ENCODE data around the gene TSPAN2. TPM values are rescaled to one million over a fixed set of nuclear protein-coding genes. Genes with fewer than 3 reads are reported as not detected.

TSPAN2 gene
- total RNA-seq, 4 donors from 2014 or later: 0.83 to 7.6 (median 3.9) TPM

DNA sequence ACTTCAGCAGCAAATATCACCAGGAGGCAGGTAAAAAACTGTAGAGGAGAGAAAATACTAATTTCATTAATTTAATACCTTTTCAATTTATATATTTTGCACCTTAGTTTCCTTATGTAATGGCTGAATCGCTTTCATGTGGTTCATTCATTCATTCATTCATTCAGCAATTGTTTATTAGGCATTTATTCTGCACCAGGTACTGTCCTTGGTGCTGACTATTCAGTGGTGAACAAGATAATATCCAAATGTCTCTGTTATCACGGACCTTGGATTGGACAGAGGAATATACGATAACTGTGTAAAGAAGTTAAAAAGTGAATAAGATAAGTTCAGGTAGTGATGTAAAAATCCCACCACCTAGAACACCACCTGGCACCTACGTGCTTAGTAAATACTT lies 28.8 kb downstream of the TSPAN2 start:
- intact Hi-C loops (cut with DNase I): no loop called here
- no peak for DNase-seq
- Histone ChIP-seq H3K4me3 (no peak overlapping the region), H3K9me3 (no peaks in the 10 kb centered on the region), H3K27ac (no peak overlapping the region), H3K27me3 (no peaks in the 10 kb centered on the region), H3K36me3 (no peaks in the 10 kb centered on the region), H3K4me1 (peaks cover 6 to 31% (median 10%) of the 10 kb centered on the region in 3 donors)
- TF ChIP-seq POLR2A (IDR thresholded peaks at IDR 0.05): no peak
- TF ChIP-seq, protein P1, sequence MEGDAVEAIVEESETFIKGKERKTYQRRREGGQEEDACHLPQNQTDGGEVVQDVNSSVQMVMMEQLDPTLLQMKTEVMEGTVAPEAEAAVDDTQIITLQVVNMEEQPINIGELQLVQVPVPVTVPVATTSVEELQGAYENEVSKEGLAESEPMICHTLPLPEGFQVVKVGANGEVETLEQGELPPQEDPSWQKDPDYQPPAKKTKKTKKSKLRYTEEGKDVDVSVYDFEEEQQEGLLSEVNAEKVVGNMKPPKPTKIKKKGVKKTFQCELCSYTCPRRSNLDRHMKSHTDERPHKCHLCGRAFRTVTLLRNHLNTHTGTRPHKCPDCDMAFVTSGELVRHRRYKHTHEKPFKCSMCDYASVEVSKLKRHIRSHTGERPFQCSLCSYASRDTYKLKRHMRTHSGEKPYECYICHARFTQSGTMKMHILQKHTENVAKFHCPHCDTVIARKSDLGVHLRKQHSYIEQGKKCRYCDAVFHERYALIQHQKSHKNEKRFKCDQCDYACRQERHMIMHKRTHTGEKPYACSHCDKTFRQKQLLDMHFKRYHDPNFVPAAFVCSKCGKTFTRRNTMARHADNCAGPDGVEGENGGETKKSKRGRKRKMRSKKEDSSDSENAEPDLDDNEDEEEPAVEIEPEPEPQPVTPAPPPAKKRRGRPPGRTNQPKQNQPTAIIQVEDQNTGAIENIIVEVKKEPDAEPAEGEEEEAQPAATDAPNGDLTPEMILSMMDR (IDR thresholded peaks at IDR 0.05): no peak
- 61 to 70% methylated on average over 4 of the region's 4 CpGs for WGBS, 2 donors

- H3K9me3 ChIP-seq: no peaks in the 10 kb centered on the region
- no peaks in the 10 kb centered on the region for H3K36me3 ChIP-seq
- H3K4me1 ChIP-seq: peaks cover 6 to 31% (median 10%) of the 10 kb centered on the region in 3 donors
- no peak for DNase-seq
- H3K27ac ChIP-seq: no peak overlapping the region
- H3K4me3 ChIP-seq: no peak overlapping the region
- intact Hi-C loops (cut with DNase I): no loop called here
- H3K27me3 ChIP-seq: no peaks in the 10 kb centered on the region
- no peak for TF ChIP-seq POLR2A (IDR thresholded peaks at IDR 0.05)
- TF ChIP-seq, protein P1 (IDR thresholded peaks at IDR 0.05): no peak
- 41 to 42% methylated on average over 2 of the region's 2 CpGs for WGBS, 2 donors
Observed at GRCh38 chr1:115059316-115059715, 30.0 kb downstream of the TSPAN2 start.

- Histone ChIP-seq H3K4me3 (no peak overlapping the region), H3K27me3 (no peaks in the 10 kb centered on the region), H3K9me3 (no peaks in the 10 kb centered on the region), H3K36me3 (no peaks in the 10 kb centered on the region), H3K27ac (no peak overlapping the region), H3K4me1 (peaks cover 2 to 26% (median 10%) of the 10 kb centered on the region in 3 donors)
- intact Hi-C loops (cut with DNase I): no loop called here
- DNase-seq: no peak
- TF ChIP-seq, protein P1 (IDR thresholded peaks at IDR 0.05): no peak
- no peak for TF ChIP-seq POLR2A (IDR thresholded peaks at IDR 0.05)
- 52 to 69% methylated on average over 4 to 6 of the region's 6 CpGs for WGBS, 2 donors
Observed at GRCh38 chr1:115057661-115058254, 31.5 kb downstream of the TSPAN2 start.

DNA sequence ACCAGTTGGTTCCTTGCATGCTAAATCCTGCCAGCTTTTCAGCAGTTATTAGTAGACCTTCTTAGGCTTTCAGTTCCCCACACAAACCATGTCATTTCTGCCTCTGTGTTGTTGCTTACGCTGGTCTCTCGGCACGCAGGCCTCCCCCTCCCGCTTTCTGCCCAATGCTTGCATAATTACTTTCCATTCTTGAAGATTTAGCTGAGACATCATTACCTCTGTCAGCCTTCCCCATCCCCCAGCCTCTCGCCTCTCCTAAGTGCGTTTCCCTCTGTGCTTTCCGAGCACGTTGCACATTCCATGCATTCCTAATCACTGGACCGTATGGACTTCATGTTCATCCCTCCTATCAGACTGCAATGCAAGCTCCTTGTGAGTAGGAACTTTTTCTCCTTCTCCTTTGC lies 32.9 kb downstream of the TSPAN2 start:
- H3K4me1 ChIP-seq: peaks cover 0 to 25% (median 0%) of the 10 kb centered on the region in 3 donors
- 57 to 76% methylated on average over 9 of the region's 9 CpGs for WGBS, 2 donors
- no peaks in the 10 kb centered on the region for H3K27me3 ChIP-seq
- TF ChIP-seq, protein P1 (IDR thresholded peaks at IDR 0.05): no peak
- TF ChIP-seq POLR2A (IDR thresholded peaks at IDR 0.05): no peak
- intact Hi-C loops (cut with DNase I): no loop called here
- DNase-seq: no peak
- peak overlapping the region in 1 of 4 donors; percentile 37 for H3K4me3 ChIP-seq
- H3K9me3 ChIP-seq: no peaks in the 10 kb centered on the region
- peak overlapping the region in 3 of 4 donors; percentile 35 to 66 (median 55) for H3K27ac ChIP-seq
- H3K36me3 ChIP-seq: no peaks in the 10 kb centered on the region

DNA sequence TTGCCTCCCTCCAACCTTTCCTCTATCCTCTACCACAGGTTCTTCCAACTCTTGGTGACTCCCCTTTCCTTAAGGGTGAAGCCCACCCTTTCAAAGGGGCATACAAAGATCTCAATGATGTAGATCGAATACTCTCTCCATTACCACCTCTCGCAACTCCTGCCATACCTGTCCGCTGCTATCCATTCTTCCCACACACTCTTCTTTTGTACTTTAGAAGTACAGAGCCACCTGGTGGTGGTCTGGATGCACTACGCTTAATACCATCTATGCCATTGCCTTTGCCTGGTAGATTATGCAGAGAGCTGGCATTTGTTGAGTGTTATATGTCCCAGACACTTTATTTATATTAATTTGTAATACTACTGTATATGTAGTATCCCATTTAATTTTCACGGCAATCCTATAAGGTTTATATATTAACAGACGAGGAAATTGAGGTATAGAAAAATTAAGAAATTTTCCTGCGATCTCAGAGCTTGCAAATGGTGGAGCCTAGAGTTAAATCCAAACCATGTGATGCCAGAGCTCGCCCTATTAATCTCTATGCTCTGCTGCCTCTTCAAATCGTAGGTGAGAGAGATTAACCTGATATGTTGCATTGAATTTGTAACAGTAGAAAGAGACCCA lies 36.7 kb downstream of the TSPAN2 start:
- Histone ChIP-seq H3K36me3 (no peaks in the 10 kb centered on the region), H3K27ac (peak overlapping the region in 3 of 4 donors; percentile 17 to 72 (median 51)), H3K27me3 (no peaks in the 10 kb centered on the region), H3K4me1 (peaks cover 0 to 27% (median 0%) of the 10 kb centered on the region in 3 donors), H3K4me3 (peak overlapping the region in 1 of 4 donors; percentile 35), H3K9me3 (no peaks in the 10 kb centered on the region)
- no peak for DNase-seq
- 32 to 35% methylated on average over 9 of the region's 9 CpGs for WGBS, 2 donors
- intact Hi-C loops (cut with DNase I): loop anchor here (5.0 kb wide), 1 partner anchor 70 kb away; no protein-coding TSS in a partner anchor
- TF ChIP-seq, protein P1 (IDR thresholded peaks at IDR 0.05): peak; percentile 72 to 88 (median 84)
- no peak for TF ChIP-seq POLR2A (IDR thresholded peaks at IDR 0.05)

Data from esophagus squamous epithelium (tissue), 5 donors.